Ishikawa (cell line): ENCODE measurements around the gene OTX1.

ENCODE experiments used
- CEBPB ChIP-seq: IDR thresholded peaks from 2 replicates; pipeline ENCODE4 v1.6.1; 2012
- CREB1 ChIP-seq: IDR thresholded peaks from 2 replicates; pipeline ENCODE4 v1.6.1; 2012; ENCODE audit warnings: low read depth
- EGR1 ChIP-seq: IDR thresholded peaks from 2 replicates; pipeline ENCODE4 v1.6.1; 2012
- EP300 ChIP-seq: IDR thresholded peaks from 2 replicates; pipeline ENCODE4 v1.6.1; 2012; ENCODE audit warnings: borderline replicate concordance
- FOXM1 ChIP-seq: IDR thresholded peaks from 2 replicates; pipeline ENCODE4 v1.6.1; 2012; ENCODE audit warnings: low read depth, borderline replicate concordance
- MAX ChIP-seq: IDR thresholded peaks from 2 replicates; pipeline ENCODE4 v1.6.1; 2012
- NFIC ChIP-seq: IDR thresholded peaks from 2 replicates; pipeline ENCODE4 v1.6.1; 2012
- RAD21 ChIP-seq: IDR thresholded peaks from 2 replicates; pipeline ENCODE4 v1.6.1; 2012; ENCODE audit warnings: low read depth
- REST ChIP-seq: IDR thresholded peaks from 2 replicates; pipeline ENCODE4 v1.6.1; 2012; ENCODE audit warnings: low read depth, mild to moderate bottlenecking
- TAF1 ChIP-seq: IDR thresholded peaks from 2 replicates; pipeline ENCODE4 v1.6.1; 2012; ENCODE audit warnings: low read depth, mild to moderate bottlenecking
- TCF12 ChIP-seq: IDR thresholded peaks from 2 replicates; pipeline ENCODE4 v1.6.1; 2012; ENCODE audit warnings: low read depth
- TEAD4 ChIP-seq: IDR thresholded peaks from 2 replicates; pipeline ENCODE4 v1.6.1; 2012
- USF1 ChIP-seq: IDR thresholded peaks from 2 replicates; pipeline ENCODE4 v1.6.1; 2012
- YY1 ChIP-seq: IDR thresholded peaks from 2 replicates; pipeline ENCODE4 v1.6.1; 2012; ENCODE audit warnings: low read depth
- ZBTB7A ChIP-seq: IDR thresholded peaks from 2 replicates; pipeline ENCODE4 v1.6.1; 2012; ENCODE audit warnings: low read depth

Gene OTX1

GRCh38 chr2:63093502-63093901 is 42.9 kb downstream of the OTX1 start:
- TF ChIP-seq EP300 (no peak), ZBTB7A (no peak), CREB1 (no peak), RAD21 (no peak), REST (no peak)

- no peak for TF ChIP-seq FOXM1
- no peak for TF ChIP-seq USF1
- no peak for TF ChIP-seq CEBPB
- TF ChIP-seq TAF1: no peak
- no peak for TF ChIP-seq ZBTB7A
- no peak for TF ChIP-seq EP300
- TF ChIP-seq RAD21: no peak
- TF ChIP-seq EGR1: no peak
- no peak for TF ChIP-seq REST
Measured at GRCh38 chr2:63096491-63096890, 45.9 kb downstream of the OTX1 start.

- TF ChIP-seq EGR1 (no peak), NFIC (no peak), ZBTB7A (no peak), CEBPB (no peak), REST (no peak), RAD21 (no peak), TAF1 (no peak), USF1 (no peak), MAX (no peak), CREB1 (no peak), TCF12 (no peak), YY1 (no peak), TEAD4 (no peak)
Measured at GRCh38 chr2:63099032-63099431, 48.4 kb downstream of the OTX1 start.

- no peak for TF ChIP-seq CREB1
- TF ChIP-seq USF1: no peak
- no peak for TF ChIP-seq FOXM1
- no peak for TF ChIP-seq EGR1
- TF ChIP-seq REST: no peak
- no peak for TF ChIP-seq MAX
- no peak for TF ChIP-seq RAD21
- no peak for TF ChIP-seq YY1
- no peak for TF ChIP-seq TAF1
Measured at GRCh38 chr2:63101954-63102353, 51.3 kb downstream of the OTX1 start.
